H9 (cell line): Measurements from ENCODE around the gene DQX1. TPM values are rescaled to one million over a fixed set of nuclear protein-coding genes. Genes with fewer than 3 reads are reported as not detected.

Source experiments
- DNase-seq: peaks from one replicate; pipeline ENCODE4 v3.0.0-alpha.2; 2017
- H2AFZ ChIP-seq: one replicate; pipeline ENCODE4 v1.6.1; 2013; ENCODE audit warnings: mild to moderate bottlenecking, low read length, control low read depth, moderate library complexity
- H2AK5ac ChIP-seq: 2 replicates; pipeline ENCODE4 v1.6.1; 2013; ENCODE audit warnings: low read length, control low read depth, mixed read lengths; ENCODE audit not compliant: insufficient read length
- H2BK120ac ChIP-seq: one replicate; pipeline ENCODE4 v1.6.1; 2013; ENCODE audit warnings: low read depth, mild to moderate bottlenecking, low read length, control low read depth, inconsistent platforms; ENCODE audit not compliant: poor library complexity, severe bottlenecking
- H2BK12ac ChIP-seq: 2 replicates; pipeline ENCODE4 v1.6.1; 2013; ENCODE audit warnings: low read length, control low read depth, mixed read lengths, low read depth; ENCODE audit not compliant: insufficient read length
- H2BK15ac ChIP-seq: 2 replicates; pipeline ENCODE4 v1.6.1; 2013; ENCODE audit warnings: low read depth, low read length, control low read depth
- H2BK20ac ChIP-seq: one replicate; pipeline ENCODE4 v1.6.1; 2013; ENCODE audit warnings: low read depth, mild to moderate bottlenecking, low read length, control low read depth, inconsistent platforms; ENCODE audit not compliant: poor library complexity, severe bottlenecking
- H2BK5ac ChIP-seq: 2 replicates; pipeline ENCODE4 v1.6.1; 2013; ENCODE audit warnings: low read length, control low read depth, mixed read lengths; ENCODE audit not compliant: insufficient read length
- H3K14ac ChIP-seq: 2 replicates; pipeline ENCODE4 v1.6.1; 2013; ENCODE audit warnings: low read length, control low read depth; ENCODE audit not compliant: insufficient read depth
- H3K18ac ChIP-seq: 2 replicates; pipeline ENCODE4 v1.6.1; 2013; ENCODE audit warnings: low read depth, mild to moderate bottlenecking, mixed read lengths, low read length, control low read depth; ENCODE audit not compliant: insufficient read length
- H3K23ac ChIP-seq: 2 replicates; pipeline ENCODE4 v1.6.1; 2013; ENCODE audit warnings: low read length, control low read depth, mixed read lengths, low read depth; ENCODE audit not compliant: insufficient read length
- H3K23me2 ChIP-seq: 2 replicates; pipeline ENCODE4 v1.6.1; 2013; ENCODE audit warnings: low read depth, mild to moderate bottlenecking, mixed read lengths, low read length, control low read depth; ENCODE audit not compliant: insufficient read length, poor library complexity, severe bottlenecking
- H3K27ac ChIP-seq: 2 replicates; pipeline ENCODE4 v1.5.1; 2013; ENCODE audit warnings: low read length, control low read depth, mixed read lengths, low read depth; ENCODE audit not compliant: insufficient read length
- H3K27me3 ChIP-seq: 2 replicates; pipeline ENCODE4 v1.6.1; 2013; ENCODE audit warnings: low read length, control low read depth, inconsistent platforms; ENCODE audit not compliant: insufficient read depth
- H3K4ac ChIP-seq: 2 replicates; pipeline ENCODE4 v1.6.1; 2013; ENCODE audit warnings: low read depth, mild to moderate bottlenecking, control low read depth, inconsistent platforms, low read length, moderate library complexity
- H3K4me1 ChIP-seq: 2 replicates; pipeline ENCODE4 v1.6.1; 2013; ENCODE audit warnings: low read length, control low read depth, inconsistent platforms; ENCODE audit not compliant: insufficient read depth
- H3K4me2 ChIP-seq: 2 replicates; pipeline ENCODE4 v1.6.1; 2013; ENCODE audit warnings: low read length, control low read depth, mixed read lengths; ENCODE audit not compliant: insufficient read length, insufficient read depth
- H3K56ac ChIP-seq: 2 replicates; pipeline ENCODE4 v1.6.1; 2013; ENCODE audit warnings: low read depth, mild to moderate bottlenecking, mixed read lengths, low read length, control low read depth; ENCODE audit not compliant: insufficient read length
- H3K79me1 ChIP-seq: 2 replicates; pipeline ENCODE4 v1.6.1; 2013; ENCODE audit warnings: low read depth, mild to moderate bottlenecking, moderate library complexity, low read length, control low read depth, inconsistent platforms; ENCODE audit not compliant: insufficient read depth, poor library complexity, severe bottlenecking
- H3K79me2 ChIP-seq: 2 replicates; pipeline ENCODE4 v1.6.1; 2013; ENCODE audit warnings: low read length, control low read depth, inconsistent platforms; ENCODE audit not compliant: insufficient read depth
- H3K9ac ChIP-seq: 2 replicates; pipeline ENCODE4 v1.6.1; 2013; ENCODE audit warnings: low read length, control low read depth, mixed read lengths; ENCODE audit not compliant: insufficient read length; ENCODE audit errors: extremely low read depth
- H3K9me3 ChIP-seq: one replicate; pipeline ENCODE4 v1.6.1; 2013; ENCODE audit warnings: low read depth, low read length, inconsistent platforms; ENCODE audit not compliant: control insufficient read depth
- H3T11ph ChIP-seq: one replicate; pipeline ENCODE4 v1.6.1; 2013; ENCODE audit warnings: mild to moderate bottlenecking, low read length, control low read depth, inconsistent platforms
- H4K20me1 ChIP-seq: one replicate; pipeline ENCODE4 v1.6.1; 2013; ENCODE audit not compliant: control insufficient read depth, insufficient read length, insufficient read depth
- H4K5ac ChIP-seq: 2 replicates; pipeline ENCODE4 v1.6.1; 2013; ENCODE audit warnings: low read depth, mild to moderate bottlenecking, mixed read lengths, low read length, control low read depth; ENCODE audit not compliant: insufficient read length
- H4K8ac ChIP-seq: replicated peaks from 2 replicates; pipeline ENCODE4 v1.6.1; 2013; ENCODE audit warnings: low read length, control low read depth, mixed read lengths, low read depth; ENCODE audit not compliant: insufficient read length
- H4K91ac ChIP-seq: 2 replicates; pipeline ENCODE4 v1.6.1; 2013; ENCODE audit warnings: low read depth, mild to moderate bottlenecking, moderate library complexity, mixed read lengths, low read length, control low read depth; ENCODE audit not compliant: insufficient read length
- H3K27ac Mint-ChIP-seq, 3 experiments: 2 replicates in 2 of 3; 3 replicates in 1 of 3; pipeline ENCODE4 v1.8.0; 2020 to 2021; ENCODE audit warnings: mixed read lengths in 3 of 3, mild to moderate bottlenecking in 1 of 3, moderate library complexity in 1 of 3
- H3K27me3 Mint-ChIP-seq: 2 replicates; pipeline ENCODE4 v1.8.0; 2021; ENCODE audit warnings: low read depth, mild to moderate bottlenecking, moderate library complexity, mixed read lengths
- H3K36me3 Mint-ChIP-seq, 3 experiments: 2 replicates in 2 of 3; 3 replicates in 1 of 3; pipeline ENCODE4 v1.8.0; 2020 to 2021; ENCODE audit warnings: low read depth in 3 of 3, mixed read lengths in 3 of 3; ENCODE audit not compliant: insufficient read depth in 1 of 3
- H3K4me1 Mint-ChIP-seq, 2 experiments: 2 replicates each; pipeline ENCODE4 v1.8.0; 2020; ENCODE audit warnings: mixed read lengths in 2 of 2
- H3K4me3 Mint-ChIP-seq, 2 experiments: 2 replicates in 1 of 2; 3 replicates in 1 of 2; pipeline ENCODE4 v1.8.0; 2020 to 2021; ENCODE audit warnings: mild to moderate bottlenecking in 2 of 2, mixed read lengths in 2 of 2, moderate library complexity in 1 of 2
- H3K9me3 Mint-ChIP-seq, 2 experiments: 2 replicates in 1 of 2; 3 replicates in 1 of 2; pipeline ENCODE4 v1.8.0; 2020; ENCODE audit warnings: mild to moderate bottlenecking in 2 of 2, mixed read lengths in 2 of 2, moderate library complexity in 1 of 2
- WGBS: extraction: QIAGEN DNeasy Blood & Tissue Kit; methylation state at CpG from one replicate; pipeline ENCODE4 v1.1.7; 2013; ENCODE audit warnings: missing lambda C conversion rate, low lambda C conversion rate, mixed read lengths; ENCODE audit not compliant: insufficient read length; ENCODE audit errors: extremely low coverage; 5-methylcytosine and 5-hydroxymethylcytosine counted together
- total RNA-seq: library from RNA; stranded (reverse); gene quantifications from 2 replicates; pipeline ENCODE4 v1.2.1, GENCODE V29; 2021
- TF ChIP-seq, protein P1 (sequence below): fragments of 200-600 bp; sonication (generic); conservative IDR thresholded peaks from 3 replicates; pipeline ENCODE4 v1.8.0; 2021; ENCODE audit warnings: antibody characterized with exemption, mild to moderate bottlenecking

The DQX1 gene
- total RNA-seq, 1 experiment from 2014 or later: 0.98 TPM

DNA sequence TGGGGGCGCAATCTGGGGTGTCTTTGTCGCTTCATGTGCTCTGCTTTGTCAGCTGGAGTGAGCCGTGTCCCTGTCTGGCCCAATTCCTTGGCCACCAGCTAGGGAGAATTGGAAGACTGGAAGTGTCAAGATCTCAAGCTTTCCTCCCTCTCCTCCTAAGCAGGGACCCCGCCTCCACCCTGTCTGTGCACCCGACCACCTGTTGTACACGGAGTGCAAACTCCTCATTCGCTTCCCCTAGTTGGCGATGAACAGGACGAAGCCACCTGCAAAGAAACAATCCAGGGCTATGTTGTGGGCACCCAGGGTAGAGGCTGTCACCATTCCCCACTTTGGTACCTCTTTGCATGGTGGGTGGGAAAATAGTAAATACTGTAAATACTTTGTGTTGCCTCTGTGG is 1.7 kb upstream of the DQX1 start:
- Histone ChIP-seq H3K14ac (no peak overlapping the region), H3K18ac (no peak overlapping the region), H3K79me1 (peaks cover 4% of the 10 kb centered on the region), H4K8ac (no peak overlapping the region), H3K79me2 (peaks cover 4% of the 10 kb centered on the region; the same call in 1 of the 2 replicates), H4K91ac (no peak overlapping the region), H4K20me1 (no peaks in the 10 kb centered on the region), H2BK120ac (no peak overlapping the region), H3K4ac (no peak overlapping the region), H3K27me3 (peaks cover 3% of the 10 kb centered on the region; the same call in 1 of the 2 replicates), H3K23ac (no peak overlapping the region), H3K9me3 (no peaks in the 10 kb centered on the region), H2BK15ac (no peak overlapping the region), H3K9ac (no peak overlapping the region), H3K27ac (no peak overlapping the region), H3K23me2 (peaks cover 15% of the 10 kb centered on the region), H3K56ac (no peak overlapping the region), H3K4me1 (peaks cover 4% of the 10 kb centered on the region; the same call in 1 of the 2 replicates), H2BK12ac (no peak overlapping the region), H2BK20ac (no peak overlapping the region), H3T11ph (no peak overlapping the region), H3K4me2 (no peak overlapping the region), H2AK5ac (no peak overlapping the region), H2AFZ (no peak overlapping the region), H2BK5ac (no peak overlapping the region), H4K5ac (no peak overlapping the region)
- Mint-ChIP-seq H3K4me1 (peaks cover 17 to 22% of the 10 kb centered on the region in 2 experiments), H3K9me3 (no peaks in the 10 kb centered on the region; a peak in 1 of 5 replicates), H3K36me3 (peaks cover 30 to 49% (median 36%) of the 10 kb centered on the region in 3 experiments), H3K27me3 (peaks cover 11% of the 10 kb centered on the region), H3K27ac (no peak overlapping the region), H3K4me3 (peak overlapping the region; percentile 98 to 99)
- no peak for DNase-seq
- no CpG with 5 or more reads among the region's 9 CpGs for WGBS
- TF ChIP-seq, protein P1, sequence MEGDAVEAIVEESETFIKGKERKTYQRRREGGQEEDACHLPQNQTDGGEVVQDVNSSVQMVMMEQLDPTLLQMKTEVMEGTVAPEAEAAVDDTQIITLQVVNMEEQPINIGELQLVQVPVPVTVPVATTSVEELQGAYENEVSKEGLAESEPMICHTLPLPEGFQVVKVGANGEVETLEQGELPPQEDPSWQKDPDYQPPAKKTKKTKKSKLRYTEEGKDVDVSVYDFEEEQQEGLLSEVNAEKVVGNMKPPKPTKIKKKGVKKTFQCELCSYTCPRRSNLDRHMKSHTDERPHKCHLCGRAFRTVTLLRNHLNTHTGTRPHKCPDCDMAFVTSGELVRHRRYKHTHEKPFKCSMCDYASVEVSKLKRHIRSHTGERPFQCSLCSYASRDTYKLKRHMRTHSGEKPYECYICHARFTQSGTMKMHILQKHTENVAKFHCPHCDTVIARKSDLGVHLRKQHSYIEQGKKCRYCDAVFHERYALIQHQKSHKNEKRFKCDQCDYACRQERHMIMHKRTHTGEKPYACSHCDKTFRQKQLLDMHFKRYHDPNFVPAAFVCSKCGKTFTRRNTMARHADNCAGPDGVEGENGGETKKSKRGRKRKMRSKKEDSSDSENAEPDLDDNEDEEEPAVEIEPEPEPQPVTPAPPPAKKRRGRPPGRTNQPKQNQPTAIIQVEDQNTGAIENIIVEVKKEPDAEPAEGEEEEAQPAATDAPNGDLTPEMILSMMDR: no peak
